Endodermal cell (in vitro differentiated cells): ENCODE measurements around the gene MYDGF. TPM values are rescaled to one million over a fixed set of nuclear protein-coding genes. Genes with fewer than 3 reads are reported as not detected.

Source experiments
- DNase-seq: peaks from one replicate; pipeline ENCODE4 v3.0.0-alpha.2; 2017
- H3K27ac ChIP-seq: 2 replicates; pipeline ENCODE4 v1.5.1; 2013; ENCODE audit warnings: mild to moderate bottlenecking, low read depth, low read length, moderate library complexity
- H3K27me3 ChIP-seq: 2 replicates; pipeline ENCODE4 v1.6.1; 2013; ENCODE audit warnings: mild to moderate bottlenecking, low read length, moderate library complexity; ENCODE audit not compliant: insufficient read depth, control insufficient read depth, poor library complexity, severe bottlenecking
- H3K36me3 ChIP-seq: 2 replicates; pipeline ENCODE4 v1.7.0; 2013; ENCODE audit warnings: mild to moderate bottlenecking, low read length, moderate library complexity; ENCODE audit not compliant: control insufficient read depth, insufficient read depth
- H3K4me1 ChIP-seq: one replicate; pipeline ENCODE4 v1.7.0; 2013; ENCODE audit warnings: low read length; ENCODE audit not compliant: control insufficient read depth, insufficient read depth
- H3K4me3 ChIP-seq: 2 replicates; pipeline ENCODE4 v1.5.1; 2013; ENCODE audit warnings: mild to moderate bottlenecking, low read length, moderate library complexity
- H3K9ac ChIP-seq: 2 replicates; pipeline ENCODE4 v1.6.1; 2013; ENCODE audit warnings: mild to moderate bottlenecking, low read length, moderate library complexity; ENCODE audit not compliant: poor library complexity, severe bottlenecking; ENCODE audit errors: extremely low read depth
- H3K9me3 ChIP-seq: 2 replicates; pipeline ENCODE4 v1.6.1; 2013; ENCODE audit warnings: mild to moderate bottlenecking, low read length, moderate library complexity; ENCODE audit not compliant: control insufficient read depth
- H3K27ac Mint-ChIP-seq: 2 replicates; pipeline ENCODE4 v1.8.0; 2020; ENCODE audit warnings: mixed read lengths
- H3K27me3 Mint-ChIP-seq: 2 replicates; pipeline ENCODE4 v1.8.0; 2021; ENCODE audit warnings: mild to moderate bottlenecking, mixed read lengths; ENCODE audit not compliant: insufficient read depth
- H3K36me3 Mint-ChIP-seq: 2 replicates; pipeline ENCODE4 v1.8.0; 2020; ENCODE audit warnings: low read depth, mixed read lengths
- H3K4me1 Mint-ChIP-seq: 2 replicates; pipeline ENCODE4 v1.8.0; 2020; ENCODE audit warnings: mixed read lengths
- H3K4me3 Mint-ChIP-seq: 2 replicates; pipeline ENCODE4 v1.8.0; 2020; ENCODE audit warnings: mild to moderate bottlenecking, moderate library complexity, mixed read lengths
- H3K9me3 Mint-ChIP-seq: 2 replicates; pipeline ENCODE4 v1.8.0; 2020; ENCODE audit warnings: mild to moderate bottlenecking, mixed read lengths
- WGBS, 2 experiments: methylation state at CpG; one replicate each; pipeline versions ENCODE4 v1.1.5 to v1.1.7; 2013; ENCODE audit warnings: missing lambda C conversion rate in 2 of 2, mixed read lengths in 1 of 2; ENCODE audit not compliant: insufficient coverage in 1 of 2, insufficient read length in 1 of 2; 5-methylcytosine and 5-hydroxymethylcytosine counted together
- total RNA-seq, 2 donors: library from RNA; stranded (reverse); fragmentation: NEBNext Ultra II Directional in 1 of 2; extraction: Animal tissue kit (Norgen Biotek cat#: 25700) in 1 of 2; gene quantifications; 2 replicates in 1 of 2; 3 replicates in 1 of 2; pipeline ENCODE4 v1.2.1, GENCODE V29; 2021
- TF ChIP-seq, protein P1 (sequence below): fragments of 200-600 bp; sonication (generic); conservative IDR thresholded peaks from 2 replicates; pipeline ENCODE4 v1.5.0; 2021; ENCODE audit warnings: antibody characterized with exemption, mild to moderate bottlenecking

The MYDGF gene
- total RNA-seq, 2 donors from 2014 or later, result 58.7 to 64.0 TPM

DNA sequence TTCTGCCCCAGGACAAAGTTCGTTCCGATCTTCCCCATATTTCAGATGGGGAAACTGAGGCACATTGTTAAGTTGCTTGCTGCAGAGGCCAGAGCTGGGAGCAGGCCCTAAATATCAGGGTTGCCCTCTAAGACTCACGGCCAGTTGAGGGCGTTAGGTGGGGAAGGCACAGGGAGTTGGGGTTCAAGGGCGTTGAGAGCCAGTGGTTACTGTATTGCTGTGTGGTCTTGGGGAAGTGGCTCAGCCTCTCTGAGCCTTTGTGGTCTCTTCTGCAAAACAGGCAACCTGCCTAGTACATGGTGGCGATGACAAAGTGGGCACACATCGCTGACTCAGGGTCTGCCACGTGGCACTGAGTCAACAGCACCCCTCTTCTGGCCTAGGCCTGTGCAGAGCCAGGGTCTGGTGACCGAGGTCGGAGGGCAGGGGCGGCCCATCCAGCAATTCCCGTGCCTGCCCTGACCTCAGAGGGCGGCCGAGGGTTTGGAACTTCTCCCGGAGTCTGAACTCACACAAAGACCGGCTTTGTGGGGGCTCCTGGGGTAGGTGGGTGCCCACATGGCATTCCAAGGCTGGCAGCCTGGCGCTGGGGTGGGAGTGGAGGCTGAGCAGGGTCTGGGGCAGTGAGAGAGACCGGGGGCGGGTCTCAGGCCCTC is 20.6 kb downstream of the MYDGF start:
- TF ChIP-seq, protein P1, sequence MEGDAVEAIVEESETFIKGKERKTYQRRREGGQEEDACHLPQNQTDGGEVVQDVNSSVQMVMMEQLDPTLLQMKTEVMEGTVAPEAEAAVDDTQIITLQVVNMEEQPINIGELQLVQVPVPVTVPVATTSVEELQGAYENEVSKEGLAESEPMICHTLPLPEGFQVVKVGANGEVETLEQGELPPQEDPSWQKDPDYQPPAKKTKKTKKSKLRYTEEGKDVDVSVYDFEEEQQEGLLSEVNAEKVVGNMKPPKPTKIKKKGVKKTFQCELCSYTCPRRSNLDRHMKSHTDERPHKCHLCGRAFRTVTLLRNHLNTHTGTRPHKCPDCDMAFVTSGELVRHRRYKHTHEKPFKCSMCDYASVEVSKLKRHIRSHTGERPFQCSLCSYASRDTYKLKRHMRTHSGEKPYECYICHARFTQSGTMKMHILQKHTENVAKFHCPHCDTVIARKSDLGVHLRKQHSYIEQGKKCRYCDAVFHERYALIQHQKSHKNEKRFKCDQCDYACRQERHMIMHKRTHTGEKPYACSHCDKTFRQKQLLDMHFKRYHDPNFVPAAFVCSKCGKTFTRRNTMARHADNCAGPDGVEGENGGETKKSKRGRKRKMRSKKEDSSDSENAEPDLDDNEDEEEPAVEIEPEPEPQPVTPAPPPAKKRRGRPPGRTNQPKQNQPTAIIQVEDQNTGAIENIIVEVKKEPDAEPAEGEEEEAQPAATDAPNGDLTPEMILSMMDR, result no peak
- Mint-ChIP-seq H3K27me3 (no peaks in the 10 kb centered on the region), H3K4me1 (no peaks in the 10 kb centered on the region), H3K27ac (peak overlapping the region; percentile 48), H3K9me3 (no peaks in the 10 kb centered on the region), H3K4me3 (no peak overlapping the region), H3K36me3 (peaks cover 30% of the 10 kb centered on the region)
- H3K9me3 ChIP-seq, result no peaks in the 10 kb centered on the region
- no peak overlapping the region for H3K4me3 ChIP-seq
- no peaks in the 10 kb centered on the region for H3K27me3 ChIP-seq
- WGBS, 2 experiments, result 91 to 99% methylated on average over 9 to 17 of the region's 19 CpGs
- H3K4me1 ChIP-seq, result no peaks in the 10 kb centered on the region
- peaks cover 9% of the 10 kb centered on the region for H3K36me3 ChIP-seq
- DNase-seq, result no peak
- no peak overlapping the region for H3K9ac ChIP-seq
- no peak overlapping the region for H3K27ac ChIP-seq

DNA sequence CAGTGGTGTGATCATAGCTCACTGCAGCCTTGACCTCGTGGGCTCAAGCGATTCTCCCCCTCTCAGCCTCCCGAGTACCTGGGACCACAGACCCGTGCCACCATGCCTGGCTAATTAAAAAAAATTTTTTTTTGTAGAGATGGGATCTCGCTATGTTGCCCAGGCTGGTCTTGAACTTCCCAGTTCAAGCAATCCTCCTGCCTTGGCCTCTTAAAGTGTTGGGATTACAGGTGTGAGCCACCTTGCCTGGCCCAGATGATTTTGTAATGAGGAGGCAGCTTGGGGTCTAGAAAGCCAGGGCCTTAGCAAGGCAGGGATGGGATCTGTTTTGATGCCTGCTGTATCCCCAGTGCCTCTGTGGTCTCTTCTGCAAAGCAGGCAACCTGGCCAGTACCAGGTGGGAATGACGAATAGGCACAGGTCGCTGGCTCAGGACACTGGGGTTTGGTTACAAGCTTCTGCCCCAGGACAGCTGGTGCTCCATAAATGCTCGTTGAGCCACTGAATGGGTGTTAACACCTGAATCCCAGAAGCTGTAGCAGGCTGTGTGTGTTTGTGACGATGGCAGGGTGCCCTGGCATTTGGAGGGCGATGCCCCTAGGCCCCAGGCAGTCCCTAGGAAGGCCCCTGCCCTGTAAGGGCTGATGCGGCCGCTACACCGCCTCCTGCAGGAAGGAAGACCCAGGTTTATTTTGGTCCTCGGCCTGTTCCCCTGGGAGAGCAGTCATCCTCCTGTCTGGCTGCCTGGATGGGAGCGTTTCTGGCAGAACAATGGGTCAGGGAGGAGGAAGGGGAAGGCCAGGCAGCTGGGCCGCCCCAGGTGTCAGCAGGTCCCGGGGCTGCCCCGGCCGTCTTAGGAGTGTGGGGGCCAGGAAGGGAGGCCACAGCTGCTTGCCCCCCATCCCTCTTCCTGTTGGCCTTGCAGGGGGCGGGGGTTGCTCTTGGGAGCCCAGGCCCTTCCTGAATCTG is 22.2 kb downstream of the MYDGF start:
- Histone ChIP-seq H3K9ac (no peak overlapping the region), H3K4me1 (no peaks in the 10 kb centered on the region), H3K36me3 (peaks cover 3% of the 10 kb centered on the region), H3K9me3 (no peaks in the 10 kb centered on the region), H3K27ac (peak overlapping the region; percentile 24), H3K27me3 (no peaks in the 10 kb centered on the region), H3K4me3 (no peak overlapping the region)
- WGBS, 2 experiments, result 84 to 92% methylated on average over 8 to 20 of the region's 20 CpGs
- Mint-ChIP-seq H3K4me1 (no peaks in the 10 kb centered on the region), H3K27ac (peak overlapping the region; percentile 35), H3K4me3 (no peak overlapping the region), H3K36me3 (peaks cover 24% of the 10 kb centered on the region), H3K9me3 (no peaks in the 10 kb centered on the region), H3K27me3 (no peaks in the 10 kb centered on the region)
- TF ChIP-seq, protein P1, result peak; percentile 43
- peak; percentile 81 for DNase-seq

DNA sequence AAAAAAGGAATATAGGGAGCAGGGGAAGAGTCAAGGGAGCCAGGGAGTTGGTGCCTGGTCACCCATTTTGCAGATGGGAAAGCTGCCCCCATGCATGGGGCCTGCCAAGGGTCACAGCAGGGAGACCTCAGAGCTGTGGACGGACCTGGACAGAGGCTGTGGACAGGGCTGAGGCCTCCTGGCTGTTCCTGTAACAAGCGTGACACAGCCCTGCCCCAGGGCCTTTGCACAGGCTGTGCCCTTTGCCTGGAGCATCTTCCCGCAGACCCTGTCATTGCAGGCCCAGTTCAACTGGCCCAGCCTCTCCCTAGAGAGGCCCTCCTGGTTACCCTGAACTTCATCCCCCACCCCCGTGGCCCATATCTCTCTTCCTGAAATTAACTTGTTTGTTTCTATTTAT is 24.4 kb downstream of the MYDGF start:
- H3K9me3 ChIP-seq, result no peaks in the 10 kb centered on the region
- no peak overlapping the region for H3K9ac ChIP-seq
- WGBS, 2 experiments, result 93 to 98% methylated on average over 2 to 4 of the region's 4 CpGs
- H3K36me3 Mint-ChIP-seq, result peaks cover 17% of the 10 kb centered on the region
- H3K4me1 Mint-ChIP-seq, result no peaks in the 10 kb centered on the region
- no peaks in the 10 kb centered on the region for H3K9me3 Mint-ChIP-seq
- H3K27ac ChIP-seq, result no peak overlapping the region
- TF ChIP-seq, protein P1, result no peak
- peaks cover 3% of the 10 kb centered on the region for H3K36me3 ChIP-seq
- no peak overlapping the region for H3K27ac Mint-ChIP-seq
- H3K4me3 Mint-ChIP-seq, result no peak overlapping the region
- H3K4me1 ChIP-seq, result peaks cover under 1% of the 10 kb centered on the region
- no peaks in the 10 kb centered on the region for H3K27me3 Mint-ChIP-seq
- DNase-seq, result no peak
- H3K27me3 ChIP-seq, result no peaks in the 10 kb centered on the region
- H3K4me3 ChIP-seq, result no peak overlapping the region
